ENCODE data around the gene KLF16. TPM values are rescaled to one million over a fixed set of nuclear protein-coding genes. Genes with fewer than 3 reads are reported as not detected.

Gene KLF16
- total and polyA plus RNA-seq, 9 of the 15 experiments (the other 6 are each of a cell fraction or from before 2014, with no cell fraction given): 0.04 to 60.4 (median 6.8) TPM

- TF ChIP-seq ZNF24 (IDR thresholded peaks at IDR 0.05): no peak; the same call in 1 of the 2 replicates
- no peak for TF ChIP-seq TRIM24 (IDR thresholded peaks at IDR 0.05)
- TF ChIP-seq ZNF586 (CRISPR knock-in tag; conservative IDR thresholded peaks at IDR 0.05): no peak
- TF ChIP-seq ZNF740 (CRISPR knock-in tag; IDR thresholded peaks at IDR 0.05): no peak; the same call in 1 of the 2 replicates
- 0 out of 4 replicates have a peak, but pooled peaks of 1 of the 2 experiments have one; percentile 43 for TF ChIP-seq ZNF740 (tag; IDR thresholded peaks at IDR 0.05)
- no peak for TF ChIP-seq ZNF449 (CRISPR knock-in tag; IDR thresholded peaks at IDR 0.05)
- no peak for TF ChIP-seq CHD1 (IDR thresholded peaks at IDR 0.05; ENCODE audit: low read length)
- TF ChIP-seq YY1 (IDR thresholded peaks at IDR 0.05; ENCODE audit: borderline replicate concordance in 1 of 3, control insufficient read depth in 1 of 3, extremely low read depth in 1 of 3, insufficient read depth in 3 of 3, insufficient read length in 1 of 3, insufficient replicate concordance in 2 of 3, low read depth in 1 of 3, low read length in 2 of 3): peak in 2 of 3 experiments; percentile 55 to 57
- peak; percentile 67 to 88 for TF ChIP-seq MAZ (CRISPR knock-in tag; conservative IDR thresholded peaks at IDR 0.05 in 1 of 2, IDR thresholded peaks at IDR 0.05 in 1 of 2)
- peak; percentile 69 for TF ChIP-seq KLF16 (IDR thresholded peaks at IDR 0.05)
- TF ChIP-seq ARHGAP35 (IDR thresholded peaks at IDR 0.05; ENCODE audit: partially characterized antibody): no peak
- TF ChIP-seq CEBPG (CRISPR knock-in tag; IDR thresholded peaks at IDR 0.05): no peak
- no peak for TF ChIP-seq CEBPG (tag; conservative IDR thresholded peaks at IDR 0.05 in 1 of 2, IDR thresholded peaks at IDR 0.05 in 1 of 2)
- TF ChIP-seq REST (IDR thresholded peaks at IDR 0.05; ENCODE audit: borderline replicate concordance): peak; percentile 84
- TF ChIP-seq REST (CRISPR knock-in tag; IDR thresholded peaks at IDR 0.05; ENCODE audit: low read depth): peak; percentile 73; the same call in 1 of the 2 replicates
- TF ChIP-seq PHF21A (IDR thresholded peaks at IDR 0.05; ENCODE audit: borderline replicate concordance, low read depth): peak; percentile 64; the same call in 1 of the 2 replicates
Measured at GRCh38 chr19:1853295-1854038, 9.9 kb downstream of the KLF16 start (continued).
